HepG2 (cell line): ENCODE results near the gene SMDT1. TPM values are rescaled to one million over a fixed set of nuclear protein-coding genes. Genes with fewer than 3 reads are reported as not detected.

Experiments
- ATAC-seq: fragments of 200-7000 bp; cut with Tn5 transposase; 3 replicates; pipeline ENCODE4 v1.9.1; 2020; ENCODE audit warnings: mild to moderate bottlenecking, moderate library complexity
- BruUV-seq: library from RNA; stranded (reverse); fragments of 400-500 nt; replicated peaks from 2 replicates; lab custom pipeline; 2021; lab: Mats Ljungman, UMichigan
- CTCF ChIA-PET: fragments of 300-600 bp; formaldehyde crosslinking; extraction: SDS; loops from one replicate; lab custom pipeline; 2021; ENCODE audit warnings: low total read pairs, inconsistent platforms, low intra/inter-chr PET ratio; lab: Yijun Ruan, JAX
- POLR2A ChIA-PET: fragments of 350-600 bp; sonication (Branson Sonifier 250); formaldehyde crosslinking; loops from one replicate; lab custom pipeline; 2020; ENCODE audit warnings: antibody characterized with exemption, inconsistent platforms; lab: Yijun Ruan, JAX
- DNase-seq: peaks from one replicate; pipeline ENCODE4 v3.0.0-alpha.2; 2015; ENCODE audit warnings: low spot score
- FAIRE-seq: peaks from 3 replicates; lab custom pipeline; 2011; peaks lifted over from hg19 to GRCh38; lab: Jason Lieb, UNC
- H2AFZ ChIP-seq: one replicate; pipeline ENCODE4 v1.6.1; 2011; ENCODE audit warnings: low read length, inconsistent platforms
- H3K27ac ChIP-seq: fragments of 300-600 bp; 3 replicates; pipeline ENCODE4 v1.8.0; 2011; ENCODE audit warnings: mixed run types, mild to moderate bottlenecking, mixed read lengths, low read length, inconsistent platforms; ENCODE audit not compliant: insufficient read depth; ENCODE audit errors: extremely low read length
- H3K27me3 ChIP-seq, 2 experiments: fragments of 200-600 bp in 1 of 2; 2 replicates in 1 of 2; 3 replicates in 1 of 2; pipeline versions ENCODE4 v1.6.0 to v1.8.0; 2011; ENCODE audit warnings: low read length in 2 of 2, mild to moderate bottlenecking in 2 of 2, moderate library complexity in 2 of 2, inconsistent platforms in 1 of 2; ENCODE audit not compliant: insufficient read depth in 2 of 2, control insufficient read depth in 1 of 2
- H3K36me3 ChIP-seq, 2 experiments: fragments of 200-600 bp in 1 of 2; replicated peaks in 1 of 2; 2 replicates in 1 of 2; 3 replicates in 1 of 2; pipeline versions ENCODE4 v1.5.1 to v1.8.0; 2011; ENCODE audit warnings: low read length in 2 of 2, inconsistent platforms in 1 of 2; ENCODE audit not compliant: insufficient read depth in 2 of 2, control insufficient read depth in 1 of 2
- H3K4me1 ChIP-seq: 2 replicates; pipeline ENCODE4 v1.5.1; 2012; ENCODE audit warnings: low read length, inconsistent platforms; ENCODE audit not compliant: insufficient read depth
- H3K4me2 ChIP-seq: 2 replicates; pipeline ENCODE4 v1.6.0; 2011; ENCODE audit warnings: low read depth, low read length, inconsistent platforms
- H3K4me3 ChIP-seq, 3 experiments: fragments of 200-600 bp in 1 of 3; sonication (generic), shearing (Covaris generic) in 1 of 3; replicated peaks in 1 of 3; 2 replicates each; pipeline ENCODE4 v1.5.1; 2011 to 2016; ENCODE audit warnings: low read length in 3 of 3, inconsistent platforms in 2 of 3, low read depth in 2 of 3, mild to moderate bottlenecking in 2 of 3, control low read depth in 1 of 3, mixed read lengths in 1 of 3; ENCODE audit not compliant: insufficient read depth in 1 of 3
- H3K79me2 ChIP-seq: one replicate; pipeline ENCODE4 v1.6.1; 2011; ENCODE audit warnings: low read length, inconsistent platforms; ENCODE audit not compliant: insufficient read depth
- H3K9ac ChIP-seq: 2 replicates; pipeline ENCODE4 v1.6.0; 2011; ENCODE audit warnings: mild to moderate bottlenecking, low read depth, low read length, inconsistent platforms; ENCODE audit not compliant: insufficient read depth
- H3K9me3 ChIP-seq: 2 replicates; pipeline ENCODE4 v1.5.1; 2012; ENCODE audit warnings: mild to moderate bottlenecking, low read length
- H4K20me1 ChIP-seq: 2 replicates; pipeline ENCODE4 v1.6.0; 2011; ENCODE audit warnings: inconsistent platforms, mild to moderate bottlenecking, low read length, moderate library complexity; ENCODE audit not compliant: insufficient read depth
- ATF7 ChIP-seq, 2 experiments: fragments of 450-650 bp in 1 of 2; sonication (generic) in 1 of 2; formaldehyde crosslinking in 1 of 2; IDR thresholded peaks; 2 replicates each; pipeline versions ENCODE4 v1.4.0 to v1.6.1; 2016 to 2020; ENCODE audit warnings: antibody characterized with exemption in 1 of 2, mild to moderate bottlenecking in 1 of 2, missing genetic modification reagents in 1 of 2
- ELF3 ChIP-seq: IDR thresholded peaks from 2 replicates; pipeline ENCODE4 v1.6.1; 2016; ENCODE audit warnings: missing genetic modification reagents, missing compliant biosample characterization
- ERF ChIP-seq: IDR thresholded peaks from 2 replicates; pipeline ENCODE4 v1.6.1; 2018; ENCODE audit warnings: missing biosample characterization, missing genetic modification reagents
- FOSL1 ChIP-seq: sonication (generic); formaldehyde crosslinking; IDR thresholded peaks from 2 replicates; pipeline ENCODE4 v1.9.0; 2021; ENCODE audit warnings: missing genetic modification reagents, borderline replicate concordance
- GATAD2A ChIP-seq: IDR thresholded peaks from 2 replicates; pipeline ENCODE4 v1.6.1; 2016
- HHEX ChIP-seq: IDR thresholded peaks from 2 replicates; pipeline ENCODE4 v1.6.1; 2016; ENCODE audit warnings: control low read depth
- KLF12 ChIP-seq: sonication (generic); formaldehyde crosslinking; IDR thresholded peaks from 2 replicates; pipeline ENCODE4 v1.4.0; 2020; ENCODE audit warnings: missing genetic modification reagents, borderline replicate concordance
- NR2C2 ChIP-seq: sonication (generic); formaldehyde crosslinking; IDR thresholded peaks from 2 replicates; pipeline ENCODE4 v1.4.0; 2020; ENCODE audit warnings: missing genetic modification reagents, mild to moderate bottlenecking, moderate library complexity, borderline replicate concordance
- TEAD3 ChIP-seq: optimal IDR thresholded peaks from 2 replicates; pipeline ENCODE3; 2016; ENCODE audit warnings: borderline replicate concordance
- TOPORS ChIP-seq: sonication (generic); formaldehyde crosslinking; IDR thresholded peaks from 2 replicates; pipeline ENCODE4 v1.8.0; 2023; ENCODE audit warnings: mild to moderate bottlenecking, missing genetic modification reagents
- WIZ ChIP-seq: sonication (generic); formaldehyde crosslinking; IDR thresholded peaks from 2 replicates; pipeline ENCODE4 v1.5.1; 2020; ENCODE audit warnings: mild to moderate bottlenecking, missing genetic modification reagents
- ZFP36 ChIP-seq: fragments of 150-350 bp; IDR thresholded peaks from 2 replicates; pipeline ENCODE4 v1.6.1; 2018; ENCODE audit warnings: borderline replicate concordance, low read length, low read depth; ENCODE audit not compliant: partially characterized antibody
- ZFP41 ChIP-seq: sonication (generic); formaldehyde crosslinking; IDR thresholded peaks from 2 replicates; pipeline ENCODE4 v1.4.0; 2020; ENCODE audit warnings: mild to moderate bottlenecking, missing genetic modification reagents, borderline replicate concordance
- ZNF274 ChIP-seq: sonication (generic); formaldehyde crosslinking; IDR thresholded peaks from 2 replicates; pipeline ENCODE4 v1.5.1; 2020; ENCODE audit warnings: mild to moderate bottlenecking, missing genetic modification reagents
- ZNF607 ChIP-seq: sonication (generic); formaldehyde crosslinking; IDR thresholded peaks from 2 replicates; pipeline ENCODE4 v1.5.1; 2020; ENCODE audit warnings: missing genetic modification reagents, mild to moderate bottlenecking, borderline replicate concordance
- ZNF644 ChIP-seq: IDR thresholded peaks from 2 replicates; pipeline ENCODE4 v1.6.1; 2016; ENCODE audit warnings: low read depth
- WGBS: methylation state at CpG from one replicate; pipeline ENCODE4 v1.1.6; 2017; ENCODE audit warnings: low lambda C conversion rate; 5-methylcytosine and 5-hydroxymethylcytosine counted together
- in situ Hi-C: cut with HindIII; loops from 2 replicates; pipeline ENCODE4 v1.10.0; 2017; ENCODE audit warnings: low pct_unique_long_range_greater_than_20kb; ENCODE audit not compliant: extremely low pct_ligation_motif_present
- intact Hi-C: fragments of 100-400 bp; cut with micrococcal nuclease; formaldehyde crosslinking; loops from one replicate; pipeline ENCODE4 v1.10.0; 2022; ENCODE audit not compliant: unreplicated experiment
- polyA plus RNA-seq, 8 experiments: library from polyadenylated mRNA; depleted of rRNA in 3 of 8; stranded (reverse) in 7 of 8; unstranded in 1 of 8; fragments of >200 nt; fragmentation: Illumina TruSeq in 4 of 8; extraction: Trizol in 4 of 8; gene quantifications; 2 replicates each; pipeline versions ENCODE4 v1.2.1 to v1.2.3, GENCODE V29; 2011 to 2016; ENCODE audit warnings: low read depth in 4 of 8, missing spikeins in 1 of 8, mixed read lengths in 1 of 8; ENCODE audit not compliant: insufficient read depth in 1 of 8
- total RNA-seq, 5 experiments: library from RNA; depleted of rRNA; stranded (reverse); fragments of >200 nt; fragmentation: Illumina TruSeq; extraction: Trizol; gene quantifications; 2 replicates each; pipeline ENCODE4 v1.2.3, GENCODE V29; 2016; ENCODE audit warnings: low read depth in 1 of 5
- TF ChIP-seq, protein P1 (sequence below): sonication (generic); formaldehyde crosslinking; IDR thresholded peaks from 2 replicates; pipeline ENCODE4 v1.5.1; 2020; ENCODE audit warnings: missing genetic modification reagents, mild to moderate bottlenecking, borderline replicate concordance
- TF ChIP-seq, protein P2 (sequence below): sonication (generic); formaldehyde crosslinking; IDR thresholded peaks from 2 replicates; pipeline ENCODE4 v1.4.0; 2020; ENCODE audit warnings: missing genetic modification reagents

The SMDT1 gene
- total and polyA plus RNA-seq, 2 of the 13 experiments (the other 11 are each of a cell fraction or from before 2014, with no cell fraction given), result 8.3 to 26.6 TPM

DNA sequence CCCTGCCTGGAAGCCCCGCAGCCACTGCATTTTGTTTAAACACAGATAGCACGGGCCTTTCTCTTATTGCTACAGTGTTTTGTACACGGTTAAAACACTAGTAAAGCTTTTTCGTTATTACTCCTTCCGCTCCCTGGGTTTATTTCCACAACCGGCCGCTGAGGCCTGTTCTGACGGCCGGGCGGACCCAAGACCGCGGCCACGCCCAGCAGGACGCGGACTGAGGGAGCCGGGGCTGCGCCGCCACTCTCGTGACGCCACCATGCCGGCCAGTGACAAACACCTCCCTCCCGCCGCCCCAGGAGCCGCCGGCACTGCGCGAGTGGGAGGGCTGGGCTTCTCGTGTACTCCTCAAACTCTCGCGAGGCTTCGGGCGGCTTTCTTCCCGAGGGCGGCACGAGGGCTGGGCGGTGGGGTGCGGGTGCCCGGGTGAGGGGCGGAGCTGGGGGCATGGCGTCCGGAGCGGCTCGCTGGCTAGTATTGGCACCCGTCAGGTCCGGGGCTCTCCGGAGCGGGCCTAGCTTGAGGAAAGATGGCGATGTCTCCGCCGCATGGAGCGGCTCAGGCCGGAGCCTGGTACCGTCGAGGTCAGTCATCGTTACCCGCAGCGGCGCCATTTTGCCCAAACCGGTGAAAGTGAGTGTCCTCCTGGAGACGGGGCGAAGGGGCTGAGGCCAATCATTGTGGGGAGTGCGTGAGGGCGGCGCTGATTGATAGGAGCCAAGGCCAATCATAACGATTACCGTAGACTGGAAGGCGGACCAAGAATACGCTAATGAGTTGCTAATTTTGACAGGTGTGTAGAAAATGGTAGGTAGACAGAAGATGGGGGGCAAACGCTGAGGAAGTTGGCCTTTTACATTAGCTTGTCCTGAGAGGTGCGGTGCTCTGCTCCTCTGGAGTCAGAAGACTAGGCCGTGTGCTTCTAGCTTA lies at the start of gene SMDT1 (continued):
- peak; percentile 55 for TF ChIP-seq NR2C2 (CRISPR knock-in tag)
- TF ChIP-seq ELF3 (CRISPR knock-in tag), result peak; percentile 26; the same call in 1 of the 2 replicates
- 0 out of 2 replicates have a peak, but pooled peaks have one; percentile 42 for TF ChIP-seq WIZ
- peak; percentile 89 for TF ChIP-seq ZNF607 (CRISPR knock-in tag)

DNA sequence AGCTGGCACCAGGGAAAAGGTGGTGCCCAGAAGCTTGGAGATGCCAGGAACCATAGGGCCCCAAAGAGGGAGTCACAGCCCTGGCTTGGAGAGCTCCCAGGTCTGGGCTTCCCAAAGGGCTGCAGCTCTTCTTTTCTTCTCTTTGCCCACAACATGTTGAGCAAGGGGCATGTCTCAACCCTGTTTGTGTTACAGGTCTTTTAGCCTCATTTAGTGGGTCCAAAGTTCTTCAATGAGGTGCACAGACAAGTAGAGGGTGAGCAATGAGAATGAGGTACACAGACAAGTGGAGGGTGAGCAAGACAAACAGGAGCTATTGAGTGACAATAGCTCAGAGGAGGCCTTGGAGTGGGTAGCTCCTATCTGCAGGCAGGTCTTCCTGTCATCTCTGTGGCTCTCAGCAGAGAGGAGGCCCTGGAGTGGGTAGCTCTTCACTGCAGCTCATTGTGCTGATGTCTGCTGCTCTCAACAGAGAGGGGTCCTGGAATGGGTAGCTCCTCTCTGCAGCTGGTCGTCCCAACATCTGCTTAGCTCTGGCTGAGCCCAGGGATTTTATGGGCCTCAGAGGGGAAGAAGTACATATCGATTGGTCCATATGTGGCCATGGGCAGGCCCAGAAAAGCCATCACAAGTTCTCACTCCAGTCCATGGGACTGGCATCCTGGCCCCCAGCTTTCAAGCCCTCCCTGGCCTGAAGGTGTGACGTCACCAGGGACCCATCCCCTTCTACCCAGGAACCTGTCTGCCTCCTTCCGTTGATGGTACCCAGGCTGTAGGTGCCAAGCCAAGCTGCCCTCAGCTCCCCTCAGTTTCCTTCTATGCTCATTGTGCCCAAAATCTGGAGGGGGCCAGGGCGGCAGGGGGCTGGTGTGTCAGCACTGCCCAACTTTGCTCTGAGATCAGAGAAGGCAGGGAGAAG lies 46.0 kb upstream of the SMDT1 start:
- H2AFZ ChIP-seq, result no peak overlapping the region
- no peaks in the 10 kb centered on the region for H3K36me3 ChIP-seq
- ChIA-PET CTCF (no interaction called here), POLR2A (interaction anchor here (1.0 to 1.2 kb wide), 2 partner anchors 46 to 58 kb away, joined by 3 to 4 read pairs; partner anchors contain the start of genes NDUFA6 and SMDT1)
- peaks cover 7% of the 10 kb centered on the region; the same call in 1 of the 2 replicates for H3K9me3 ChIP-seq
- no peaks in the 10 kb centered on the region for H4K20me1 ChIP-seq
- in situ Hi-C loops (no loop called here), intact Hi-C loops (no loop called here)
- H3K9ac ChIP-seq, result no peak overlapping the region
- FAIRE-seq, result no peak
- peak; percentile 80 for ATAC-seq
- BruUV-seq, result no TSS peak
- H3K27ac ChIP-seq, result no peak overlapping the region
- peak; percentile 47 for DNase-seq
- no peaks in the 10 kb centered on the region for H3K79me2 ChIP-seq
- no peak overlapping the region for H3K4me3 ChIP-seq
- 6% methylated on average over 3 of the region's 5 CpGs for WGBS
- no peak overlapping the region for H3K4me2 ChIP-seq
- H3K4me1 ChIP-seq, result peaks cover 10% of the 10 kb centered on the region; the same call in 1 of the 2 replicates
- H3K27me3 ChIP-seq, result no peaks in the 10 kb centered on the region
- 0 out of 2 replicates have a peak, but pooled peaks have one; percentile 25 for TF ChIP-seq ZNF644 (CRISPR knock-in tag)
- peak; percentile 89 for TF ChIP-seq ATF7 (IDR thresholded peaks at IDR 0.05)
- TF ChIP-seq ATF7 (CRISPR knock-in tag; IDR thresholded peaks at IDR 0.05), result no peak
- TF ChIP-seq TOPORS (CRISPR knock-in tag), result no peak
- TF ChIP-seq HHEX (CRISPR knock-in tag), result no peak
- no peak for TF ChIP-seq ZNF274
- no peak for TF ChIP-seq ERF (CRISPR knock-in tag)
- TF ChIP-seq GATAD2A, result peak; percentile 41; the same call in 1 of the 2 replicates
- no peak for TF ChIP-seq KLF12
- TF ChIP-seq, protein P1, sequence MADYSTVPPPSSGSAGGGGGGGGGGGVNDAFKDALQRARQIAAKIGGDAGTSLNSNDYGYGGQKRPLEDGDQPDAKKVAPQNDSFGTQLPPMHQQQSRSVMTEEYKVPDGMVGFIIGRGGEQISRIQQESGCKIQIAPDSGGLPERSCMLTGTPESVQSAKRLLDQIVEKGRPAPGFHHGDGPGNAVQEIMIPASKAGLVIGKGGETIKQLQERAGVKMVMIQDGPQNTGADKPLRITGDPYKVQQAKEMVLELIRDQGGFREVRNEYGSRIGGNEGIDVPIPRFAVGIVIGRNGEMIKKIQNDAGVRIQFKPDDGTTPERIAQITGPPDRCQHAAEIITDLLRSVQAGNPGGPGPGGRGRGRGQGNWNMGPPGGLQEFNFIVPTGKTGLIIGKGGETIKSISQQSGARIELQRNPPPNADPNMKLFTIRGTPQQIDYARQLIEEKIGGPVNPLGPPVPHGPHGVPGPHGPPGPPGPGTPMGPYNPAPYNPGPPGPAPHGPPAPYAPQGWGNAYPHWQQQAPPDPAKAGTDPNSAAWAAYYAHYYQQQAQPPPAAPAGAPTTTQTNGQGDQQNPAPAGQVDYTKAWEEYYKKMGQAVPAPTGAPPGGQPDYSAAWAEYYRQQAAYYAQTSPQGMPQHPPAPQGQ (CRISPR knock-in tag), result no peak
- no peak for TF ChIP-seq FOSL1
- no peak for TF ChIP-seq TEAD3 (CRISPR knock-in tag)
- TF ChIP-seq, protein P2, sequence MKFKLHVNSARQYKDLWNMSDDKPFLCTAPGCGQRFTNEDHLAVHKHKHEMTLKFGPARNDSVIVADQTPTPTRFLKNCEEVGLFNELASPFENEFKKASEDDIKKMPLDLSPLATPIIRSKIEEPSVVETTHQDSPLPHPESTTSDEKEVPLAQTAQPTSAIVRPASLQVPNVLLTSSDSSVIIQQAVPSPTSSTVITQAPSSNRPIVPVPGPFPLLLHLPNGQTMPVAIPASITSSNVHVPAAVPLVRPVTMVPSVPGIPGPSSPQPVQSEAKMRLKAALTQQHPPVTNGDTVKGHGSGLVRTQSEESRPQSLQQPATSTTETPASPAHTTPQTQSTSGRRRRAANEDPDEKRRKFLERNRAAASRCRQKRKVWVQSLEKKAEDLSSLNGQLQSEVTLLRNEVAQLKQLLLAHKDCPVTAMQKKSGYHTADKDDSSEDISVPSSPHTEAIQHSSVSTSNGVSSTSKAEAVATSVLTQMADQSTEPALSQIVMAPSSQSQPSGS, result no peak
- no peak for TF ChIP-seq ZFP36
- TF ChIP-seq ZFP41 (CRISPR knock-in tag), result no peak
